Caki2 (cell line): ENCODE measurements around the gene RNF220. TPM values are rescaled to one million over a fixed set of nuclear protein-coding genes. Genes with fewer than 3 reads are reported as not detected.
"Not testable (repeated sequence)": the region's sequence is repeated elsewhere in the genome, so short reads cannot be mapped to it uniquely, and the experiment has no call there.

Experiments
- DNase-seq: peaks from one replicate; pipeline ENCODE4 v3.0.0-alpha.2; 2015; ENCODE audit warnings: low read depth
- in situ Hi-C: cut with HindIII; loops from 2 replicates; pipeline ENCODE4 v1.10.0; 2016; ENCODE audit warnings: low sequenced_read_pairs, low pct_unique_long_range_greater_than_20kb, mixed read lengths
- total RNA-seq: library from RNA; depleted of rRNA; stranded (reverse); fragments of >200 nt; shearing (Covaris generic); gene quantifications from 2 replicates; pipeline ENCODE4 v1.2.3, GENCODE V29; 2014; ENCODE audit warnings: low replicate concordance

The RNF220 gene
- total RNA-seq, 1 experiment from 2014 or later, result 69.8 TPM

DNA sequence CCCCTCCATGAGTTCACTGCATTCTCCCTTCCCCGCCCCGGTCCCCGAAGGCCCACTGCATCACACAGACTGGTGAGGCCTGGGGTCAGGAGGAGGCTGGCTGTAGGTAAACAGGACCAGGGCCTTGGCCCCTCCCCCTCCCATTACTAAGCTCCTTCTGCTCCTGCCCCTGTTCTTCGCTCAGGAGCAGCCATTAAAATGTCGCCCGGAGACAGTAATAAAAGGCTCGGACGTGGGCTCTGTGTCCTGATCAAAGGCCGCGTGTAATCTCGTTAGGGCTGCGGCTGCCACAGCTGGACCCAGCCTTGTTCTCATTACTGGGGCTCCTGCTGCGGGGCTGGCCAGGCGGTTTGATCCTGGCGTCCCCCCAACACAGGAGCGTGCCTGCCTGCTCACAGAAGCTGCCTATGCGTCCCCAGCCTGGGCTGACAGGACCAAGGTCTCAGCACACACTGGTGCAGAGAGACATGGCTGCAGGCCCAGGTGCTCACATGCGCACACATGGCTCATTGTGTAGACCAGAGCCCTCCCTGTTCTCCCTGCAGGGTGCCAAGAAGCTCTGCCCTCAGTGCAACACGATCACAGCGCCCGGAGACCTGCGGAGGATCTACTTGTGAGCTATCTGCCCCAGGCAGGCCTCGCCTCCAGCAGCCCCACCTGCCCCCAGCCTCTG, 245.2 kb downstream of the RNF220 start:
- in situ Hi-C loops, result no loop called here
- no peak for DNase-seq

GRCh38 chr1:44651069-44651468, 246.0 kb downstream of the RNF220 start:
- in situ Hi-C loops, result no loop called here
- DNase-seq, result no peak

DNA sequence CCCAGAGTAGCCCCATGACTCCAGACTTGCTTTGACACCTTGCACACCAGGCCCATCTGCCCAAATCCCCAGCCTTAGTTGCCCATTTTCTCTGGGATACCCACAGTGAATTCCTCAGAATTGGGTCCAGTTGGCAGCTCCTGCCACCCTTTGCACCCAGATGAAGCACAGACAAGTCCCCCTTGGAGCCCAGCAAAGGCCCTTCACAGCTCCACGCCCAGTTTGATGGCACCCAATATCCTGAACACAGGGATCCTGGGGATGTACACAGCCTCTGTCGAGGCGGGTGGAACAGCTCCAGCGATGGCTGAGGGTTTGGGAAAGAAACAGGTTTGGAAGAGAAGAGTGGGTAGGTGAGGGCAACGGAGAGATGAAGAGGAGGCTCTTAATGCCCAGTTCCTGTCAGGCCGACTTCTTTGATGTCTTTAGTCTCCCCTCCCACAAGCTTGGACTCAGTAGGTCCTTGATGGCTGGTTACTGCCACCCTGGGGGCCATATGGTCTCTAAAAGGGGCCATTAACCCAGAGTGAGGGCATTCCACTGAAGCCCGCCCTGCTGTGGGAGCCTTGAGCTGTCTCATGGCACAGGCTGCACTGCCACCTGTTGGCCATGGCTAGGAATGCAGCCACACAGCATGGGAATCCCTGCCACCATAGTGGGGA, 247.5 kb downstream of the RNF220 start:
- peak; percentile 39 for DNase-seq
- in situ Hi-C loops, result no loop called here

DNA sequence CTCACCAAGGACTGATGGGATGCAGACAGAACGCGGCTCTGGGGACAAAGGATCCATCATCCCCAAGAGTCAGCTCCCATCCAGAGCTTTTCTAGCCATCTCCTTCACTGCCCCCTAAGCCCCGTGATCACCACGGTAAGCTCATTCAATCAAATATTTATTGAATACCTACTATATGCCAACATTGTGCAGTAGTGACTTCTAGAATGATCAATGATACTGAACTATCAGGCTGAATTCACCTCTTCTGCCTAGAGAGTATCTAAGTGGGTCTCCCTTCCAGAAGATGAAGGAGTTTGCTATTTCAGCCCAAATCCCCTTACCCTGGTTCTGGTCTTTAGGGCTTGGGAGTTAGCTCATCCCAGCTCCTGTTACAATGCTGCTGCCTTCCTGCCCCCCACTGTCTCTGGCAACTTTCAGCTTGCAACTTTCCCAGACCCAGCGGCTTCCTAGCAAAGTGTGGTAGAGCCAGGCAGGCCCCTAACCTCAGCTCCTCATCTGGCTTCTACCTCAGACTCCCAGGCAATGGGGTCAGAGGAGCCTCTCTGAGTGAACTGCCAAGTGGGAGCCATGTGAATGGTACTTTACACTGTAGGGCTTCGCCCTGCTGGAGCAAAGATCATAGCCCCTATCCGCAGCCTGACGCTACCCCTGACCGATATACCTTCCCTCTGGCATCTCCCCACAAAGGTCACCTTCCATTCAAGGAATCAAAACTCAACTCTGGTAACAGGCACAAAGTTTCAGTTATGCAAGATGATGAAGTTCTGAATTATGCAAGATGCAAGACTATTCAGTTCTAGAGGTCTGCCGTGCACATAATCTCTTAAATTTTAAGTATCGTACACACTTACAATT, 248.3 kb downstream of the RNF220 start:
- in situ Hi-C loops, result no loop called here
- DNase-seq, result no peak

- in situ Hi-C loops, result no loop called here
- no peak for DNase-seq
Observed at GRCh38 chr1:44654621-44655187, 249.6 kb downstream of the RNF220 start.

- in situ Hi-C loops, result no loop called here
- no peak for DNase-seq
Observed at GRCh38 chr1:44655609-44656008, 250.6 kb downstream of the RNF220 start.

GRCh38 chr1:44659566-44659965, 254.5 kb downstream of the RNF220 start:
- no peak for DNase-seq
- in situ Hi-C loops, result no loop called here

- in situ Hi-C loops, result no loop called here
Observed at GRCh38 chr1:44660176-44660575, 255.1 kb downstream of the RNF220 start.

DNA sequence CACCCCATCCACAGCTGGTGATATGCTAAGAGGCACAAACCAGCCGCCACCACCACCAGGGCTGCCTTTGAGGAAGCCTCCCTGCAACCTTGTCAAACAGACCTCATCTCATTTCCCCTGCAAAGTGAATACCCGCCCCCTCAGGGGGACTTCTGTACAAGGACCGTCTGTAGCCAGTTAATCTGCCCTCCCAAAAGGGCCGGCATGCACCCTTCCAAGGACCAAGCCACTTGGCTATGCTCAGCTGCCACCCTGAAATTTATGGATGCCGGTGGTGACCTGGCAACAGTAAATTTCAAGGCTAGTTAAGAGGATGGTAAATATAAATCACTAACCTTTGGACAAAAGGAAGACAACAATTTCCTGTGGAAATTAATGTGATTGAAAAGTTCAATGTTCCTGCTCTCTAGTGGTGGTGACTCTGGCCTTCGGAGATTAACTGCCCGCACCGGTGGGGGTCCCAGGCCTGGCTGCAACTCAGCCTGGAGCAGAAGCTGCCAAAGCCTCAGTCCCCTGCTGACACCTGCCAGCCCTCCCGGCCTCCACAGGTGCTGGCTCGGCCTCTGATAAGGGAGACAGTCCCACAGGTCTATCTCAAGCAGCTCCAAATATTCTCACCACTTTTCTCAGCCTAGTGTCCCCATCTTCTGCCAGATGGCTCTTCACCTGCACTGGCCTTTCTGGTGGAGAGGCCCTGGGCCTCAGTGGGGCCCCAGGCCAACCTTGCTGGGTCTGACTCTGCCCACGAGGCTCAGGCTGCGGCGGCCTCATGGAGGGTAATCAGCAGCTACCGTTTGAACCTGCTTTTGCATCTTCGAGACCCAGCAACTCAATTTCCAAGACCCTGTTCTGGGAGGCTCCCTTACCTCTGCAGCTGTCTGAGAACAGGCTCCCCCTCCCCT, 257.0 kb downstream of the RNF220 start:
- in situ Hi-C loops, result no loop called here
- no peak for DNase-seq

More at GRCh38 chr1:44660176-44660575, 255.1 kb downstream of the RNF220 start:
- no peak for DNase-seq

- in situ Hi-C loops, result no loop called here
- DNase-seq, result no peak
Observed at GRCh38 chr1:44662683-44663030, 257.6 kb downstream of the RNF220 start.

DNA sequence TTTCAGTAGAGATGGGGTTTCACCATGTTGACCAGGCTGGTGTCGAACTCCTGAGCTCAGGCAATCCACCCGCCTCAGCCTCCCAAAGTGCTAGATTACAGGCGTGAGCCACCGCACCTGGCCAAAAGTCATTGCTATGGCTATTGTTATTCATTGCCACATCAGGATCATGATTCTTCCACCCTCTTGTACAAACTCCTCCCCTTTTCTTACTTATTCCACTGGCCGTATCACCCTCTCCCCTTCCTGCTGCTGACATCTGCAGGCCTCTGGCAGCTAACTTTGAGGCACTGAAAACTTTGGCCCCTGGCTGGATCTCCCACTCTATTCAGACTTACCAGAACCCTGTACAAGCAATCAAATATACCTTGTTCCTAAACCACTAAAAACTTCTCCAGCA, 258.4 kb downstream of the RNF220 start:
- in situ Hi-C loops, result no loop called here

GRCh38 chr1:44664730-44665370, 259.8 kb downstream of the RNF220 start:
- DNase-seq, result no peak
- in situ Hi-C loops, result no loop called here

More for the DNA sequence above, 258.4 kb downstream of the RNF220 start:
- no peak for DNase-seq

- DNase-seq, in situ Hi-C loops: not testable (repeated sequence)
Observed at GRCh38 chr1:44666719-44667118, 261.7 kb downstream of the RNF220 start.

DNA sequence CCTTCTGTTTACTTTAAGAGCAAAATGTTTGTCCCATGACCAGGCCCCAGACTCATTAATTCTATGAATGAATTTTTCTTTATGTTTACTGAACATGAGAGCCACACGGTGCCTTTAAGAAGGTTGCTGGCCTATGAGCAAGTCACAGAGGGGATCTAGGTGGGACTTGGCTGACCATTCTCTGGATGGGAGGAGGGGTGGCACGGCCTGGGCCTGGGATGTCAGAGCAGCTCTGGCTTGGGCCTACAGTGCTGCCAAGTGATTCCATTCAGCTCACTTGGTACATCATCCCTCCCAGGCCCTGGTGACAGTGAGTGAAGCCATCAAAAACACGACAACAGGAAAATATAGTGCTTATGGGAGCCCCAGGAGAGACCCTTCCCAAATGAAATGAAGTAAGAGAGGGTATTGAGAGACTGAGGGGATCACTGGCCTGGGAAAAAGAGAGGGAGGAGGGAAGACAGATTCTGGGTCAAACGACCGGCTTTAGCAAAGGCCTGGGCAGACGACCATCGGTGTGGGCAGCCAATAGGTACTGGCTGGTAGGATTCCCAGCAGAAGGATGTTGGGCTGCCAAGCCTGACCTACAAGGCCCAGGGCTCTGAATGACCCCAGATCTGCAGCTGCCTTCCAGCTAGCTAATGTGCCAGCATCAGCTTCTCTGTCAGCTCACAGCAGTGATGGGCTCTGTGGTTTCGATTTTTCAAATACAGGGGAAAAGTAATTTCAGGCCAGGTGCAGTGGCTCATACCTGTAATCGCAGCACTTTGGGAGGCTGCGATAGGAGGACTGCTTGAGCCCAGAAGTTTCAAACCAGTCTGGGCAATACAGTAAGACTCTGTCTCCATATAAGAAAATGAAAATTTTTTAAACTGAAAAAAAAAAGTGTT, 265.9 kb downstream of the RNF220 start:
- DNase-seq, result no peak
- in situ Hi-C loops, result no loop called here

- in situ Hi-C loops, result no loop called here
- no peak for DNase-seq
Observed at GRCh38 chr1:44672254-44672955, 267.4 kb downstream of the RNF220 start.
